GM19025 (cell line): Measurements from ENCODE around the gene RALGPS1.

ENCODE experiments used
- ATAC-seq: cut with Tn5 transposase; IDR thresholded peaks from one replicate; pipeline ENCODE4 v1.9.1; 2021; ENCODE audit warnings: mild to moderate bottlenecking, low read depth, moderate library complexity; ENCODE audit not compliant: unreplicated experiment

RALGPS1 gene

GRCh38 chr9:126953041-126953809 is 38.6 kb downstream of the RALGPS1 start:
- no peak for ATAC-seq

- ATAC-seq = no peak
These were observed 41.2 kb downstream of the RALGPS1 start for GRCh38 chr9:126955811-126956210.

GRCh38 chr9:126956917-126957686 is 42.5 kb downstream of the RALGPS1 start:
- no peak for ATAC-seq

- ATAC-seq = no peak
These were observed 43.1 kb downstream of the RALGPS1 start for GRCh38 chr9:126957687-126958053.

- ATAC-seq = no peak
These were observed 44.8 kb downstream of the RALGPS1 start for GRCh38 chr9:126959336-126959735.

GRCh38 chr9:126959917-126960316 is 45.3 kb downstream of the RALGPS1 start:
- no peak for ATAC-seq

GRCh38 chr9:126962336-126962735 is 47.8 kb downstream of the RALGPS1 start:
- no peak for ATAC-seq

GRCh38 chr9:126965077-126965476 is 50.5 kb downstream of the RALGPS1 start:
- no peak for ATAC-seq

- no peak for ATAC-seq
These were observed 51.2 kb downstream of the RALGPS1 start for GRCh38 chr9:126965541-126966428.

- ATAC-seq = no peak
These were observed 56.7 kb downstream of the RALGPS1 start for GRCh38 chr9:126971261-126971660.

- no peak for ATAC-seq
These were observed 59.3 kb downstream of the RALGPS1 start for GRCh38 chr9:126973651-126974529.

GRCh38 chr9:126974594-126974993 is 60.0 kb downstream of the RALGPS1 start:
- ATAC-seq = no peak

- no peak for ATAC-seq
These were observed 61.0 kb downstream of the RALGPS1 start for GRCh38 chr9:126975327-126976220.

- no peak for ATAC-seq
These were observed 64.9 kb downstream of the RALGPS1 start for GRCh38 chr9:126979461-126979860.

- no peak for ATAC-seq
These were observed 65.6 kb downstream of the RALGPS1 start for GRCh38 chr9:126980231-126980630.

GRCh38 chr9:126981218-126981617 is 66.6 kb downstream of the RALGPS1 start:
- ATAC-seq = no peak

GRCh38 chr9:126982215-126983002 is 67.8 kb downstream of the RALGPS1 start:
- ATAC-seq = no peak

GRCh38 chr9:126983767-126984166 is 69.2 kb downstream of the RALGPS1 start:
- ATAC-seq = no peak
